ENCODE measurements around the gene CNP.

The CNP gene

GRCh38 chr17:41973408-41973811, 6.8 kb downstream of the CNP start:
- no peak for DNase-seq

GRCh38 chr17:41974031-41974430, 7.4 kb downstream of the CNP start:
- no peak for DNase-seq

GRCh38 chr17:41974658-41975057, 8.1 kb downstream of the CNP start:
- DNase-seq = no peak

- DNase-seq = no peak
Observed at GRCh38 chr17:41975099-41976083, 8.8 kb downstream of the CNP start.

GRCh38 chr17:41976142-41976768, 9.7 kb downstream of the CNP start:
- no peak for DNase-seq

GRCh38 chr17:41977991-41978390, 11.4 kb downstream of the CNP start:
- DNase-seq = no peak

- DNase-seq = no peak
Observed at GRCh38 chr17:41982026-41982760, 15.6 kb downstream of the CNP start.

- no peak for DNase-seq
Observed at GRCh38 chr17:41984454-41984853, 17.9 kb downstream of the CNP start.

- no peak for DNase-seq
Observed at GRCh38 chr17:41985919-41986318, 19.3 kb downstream of the CNP start.

GRCh38 chr17:41986634-41987033, 20.0 kb downstream of the CNP start:
- no peak for DNase-seq

- DNase-seq = no peak
Observed at GRCh38 chr17:41987642-41988041, 21.0 kb downstream of the CNP start.

GRCh38 chr17:41988418-41988817, 21.8 kb downstream of the CNP start:
- DNase-seq = no peak

GRCh38 chr17:41989702-41990419, 23.3 kb downstream of the CNP start:
- no peak for DNase-seq

GRCh38 chr17:41992576-41992975, 26.0 kb downstream of the CNP start:
- no peak for DNase-seq

GRCh38 chr17:41996855-41997164, 30.2 kb downstream of the CNP start:
- DNase-seq = no peak

GRCh38 chr17:41998497-41998896, 31.9 kb downstream of the CNP start:
- DNase-seq = no peak

- no peak for DNase-seq
Observed at GRCh38 chr17:42000413-42001133, 34.0 kb downstream of the CNP start.

GRCh38 chr17:42001729-42002128, 35.1 kb downstream of the CNP start:
- DNase-seq = no peak

GRCh38 chr17:42002175-42002791, 35.7 kb downstream of the CNP start:
- no peak for DNase-seq

GRCh38 chr17:42002792-42003301, 36.3 kb downstream of the CNP start:
- no peak for DNase-seq

GRCh38 chr17:42005166-42005565, 38.6 kb downstream of the CNP start:
- no peak for DNase-seq

GRCh38 chr17:42009170-42009569, 42.6 kb downstream of the CNP start:
- DNase-seq = no peak

Data from activated CD4-positive, alpha-beta T cell treated with anti-CD3 and anti-CD28 coated beads, Interleukin-2, amount 50 U/mL, for 4 hours (primary cell).